PC-9 (cell line): Measurements from ENCODE around the gene YTHDF2.
"Not testable (repeated sequence)": the region's sequence is repeated elsewhere in the genome, so short reads cannot be mapped to it uniquely, and the experiment has no call there.

Source experiments
- EZH2 ChIP-seq: fragments of 200-600 bp; sonication (generic); IDR thresholded peaks from 2 replicates; pipeline ENCODE4 v1.8.0; 2017; ENCODE audit warnings: antibody characterized with exemption, low read depth
- TF ChIP-seq, protein P1 (sequence below): fragments of 200-600 bp; sonication (generic); conservative IDR thresholded peaks from 2 replicates; pipeline ENCODE4 v1.6.1; 2017; ENCODE audit warnings: mixed run types, antibody characterized with exemption, mild to moderate bottlenecking, moderate library complexity

DNA sequence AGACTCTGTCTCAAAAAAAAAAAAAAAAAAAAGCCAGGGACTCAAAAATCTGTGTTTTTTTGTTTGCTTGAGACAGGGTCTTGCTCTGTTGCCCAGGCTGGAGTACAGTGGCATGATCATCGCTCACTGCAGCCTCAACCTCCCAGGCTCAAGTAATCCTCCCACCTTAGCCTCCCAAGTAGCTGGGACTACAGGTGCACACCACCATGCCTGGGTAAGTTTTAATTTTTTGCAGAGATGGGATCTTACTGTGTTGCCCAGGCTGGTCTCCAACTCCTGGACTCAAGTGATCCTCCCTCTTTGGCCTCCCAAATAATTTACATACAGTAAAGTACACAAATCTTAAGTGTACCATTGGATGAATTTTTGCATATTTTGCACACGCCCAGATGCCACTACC, 55.2 kb downstream of the YTHDF2 start:
- TF ChIP-seq, protein P1, sequence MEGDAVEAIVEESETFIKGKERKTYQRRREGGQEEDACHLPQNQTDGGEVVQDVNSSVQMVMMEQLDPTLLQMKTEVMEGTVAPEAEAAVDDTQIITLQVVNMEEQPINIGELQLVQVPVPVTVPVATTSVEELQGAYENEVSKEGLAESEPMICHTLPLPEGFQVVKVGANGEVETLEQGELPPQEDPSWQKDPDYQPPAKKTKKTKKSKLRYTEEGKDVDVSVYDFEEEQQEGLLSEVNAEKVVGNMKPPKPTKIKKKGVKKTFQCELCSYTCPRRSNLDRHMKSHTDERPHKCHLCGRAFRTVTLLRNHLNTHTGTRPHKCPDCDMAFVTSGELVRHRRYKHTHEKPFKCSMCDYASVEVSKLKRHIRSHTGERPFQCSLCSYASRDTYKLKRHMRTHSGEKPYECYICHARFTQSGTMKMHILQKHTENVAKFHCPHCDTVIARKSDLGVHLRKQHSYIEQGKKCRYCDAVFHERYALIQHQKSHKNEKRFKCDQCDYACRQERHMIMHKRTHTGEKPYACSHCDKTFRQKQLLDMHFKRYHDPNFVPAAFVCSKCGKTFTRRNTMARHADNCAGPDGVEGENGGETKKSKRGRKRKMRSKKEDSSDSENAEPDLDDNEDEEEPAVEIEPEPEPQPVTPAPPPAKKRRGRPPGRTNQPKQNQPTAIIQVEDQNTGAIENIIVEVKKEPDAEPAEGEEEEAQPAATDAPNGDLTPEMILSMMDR = not testable (repeated sequence)
- not testable (repeated sequence) for TF ChIP-seq EZH2
